Activated CD4-positive, alpha-beta T cell treated with anti-CD3 and anti-CD28 coated beads, Interleukin-2, Interleukin-6, amounts not matched to agents 100 ng/mL and 50 ng/mL, durations not matched to agents 16 hours and 8 hours (primary cell): Measurements from ENCODE around the gene FBF1.
A peak's percentile ranks its signal among the peaks of the same experiment; 100 is the strongest.

Experiments used
- DNase-seq: peaks from one replicate; pipeline ENCODE4 v3.0.0-alpha.2; 2020

The FBF1 gene

DNA sequence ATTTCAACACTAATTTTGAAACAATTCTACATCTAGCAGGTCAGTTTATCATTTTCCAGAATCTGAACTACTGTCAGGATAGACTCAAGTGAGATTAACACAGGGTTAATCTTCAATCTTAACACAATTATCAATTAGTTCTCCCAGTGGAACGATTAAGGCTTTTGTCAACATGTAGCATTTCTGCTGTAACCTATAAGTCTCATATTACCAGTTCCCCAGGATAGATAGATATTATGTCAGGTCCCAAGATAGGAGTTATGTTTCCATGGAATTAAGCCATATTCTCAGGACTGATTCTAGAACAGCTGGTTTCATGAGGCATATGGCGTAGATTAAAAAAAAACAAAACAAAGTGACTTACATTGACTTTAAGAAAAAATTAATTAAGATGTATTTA, 4.4 kb upstream of the FBF1 start:
- DNase-seq: no peak

DNA sequence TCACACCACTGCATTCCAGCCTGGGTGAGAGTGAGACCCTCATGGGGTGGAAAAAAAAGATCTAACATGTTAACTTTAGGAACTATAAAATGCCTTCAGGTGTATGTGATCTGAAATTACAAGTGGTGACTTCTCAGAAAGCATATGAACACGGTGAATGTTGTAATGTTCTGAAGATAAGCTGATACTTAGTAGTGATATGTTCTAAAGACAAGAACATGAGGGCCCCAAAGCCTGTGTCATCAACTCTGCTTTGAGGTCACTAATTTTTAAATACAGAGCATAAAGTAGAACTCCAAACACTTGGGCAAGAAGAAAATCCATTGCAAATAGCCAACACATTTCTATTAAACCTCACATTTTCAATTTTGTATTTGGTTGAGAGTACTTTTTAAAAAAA, 2.6 kb upstream of the FBF1 start:
- no peak for DNase-seq

- no peak for DNase-seq
These were observed 1.6 kb upstream of the FBF1 start for GRCh38 chr17:75942473-75942872.

GRCh38 chr17:75941442-75941819, 589 bp upstream of the FBF1 start:
- no peak for DNase-seq

DNA sequence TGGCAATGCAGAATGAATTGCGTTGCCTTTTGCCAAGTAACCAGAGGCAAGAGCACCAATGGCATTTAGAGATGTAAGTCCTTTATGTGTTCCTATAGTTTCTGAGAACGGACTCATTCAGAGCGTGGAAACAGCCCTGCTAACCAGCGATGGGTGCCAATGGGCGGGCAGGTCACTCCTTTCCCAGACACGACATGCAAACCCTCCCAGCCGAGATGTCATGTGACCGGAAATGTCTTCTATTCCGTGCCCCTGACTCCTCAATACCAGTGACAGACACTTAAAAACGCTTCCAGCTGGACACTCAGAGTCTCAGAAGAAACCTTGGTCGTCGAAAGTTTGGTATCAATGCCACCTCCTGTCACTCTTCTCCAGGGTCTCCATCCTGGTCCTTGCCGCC, 3.2 kb downstream of the FBF1 start:
- no peak for DNase-seq

- no peak for DNase-seq
These were observed 7.0 kb downstream of the FBF1 start for GRCh38 chr17:75933808-75934207.

- no peak for DNase-seq
These were observed 8.0 kb downstream of the FBF1 start for GRCh38 chr17:75932852-75933251.

DNA sequence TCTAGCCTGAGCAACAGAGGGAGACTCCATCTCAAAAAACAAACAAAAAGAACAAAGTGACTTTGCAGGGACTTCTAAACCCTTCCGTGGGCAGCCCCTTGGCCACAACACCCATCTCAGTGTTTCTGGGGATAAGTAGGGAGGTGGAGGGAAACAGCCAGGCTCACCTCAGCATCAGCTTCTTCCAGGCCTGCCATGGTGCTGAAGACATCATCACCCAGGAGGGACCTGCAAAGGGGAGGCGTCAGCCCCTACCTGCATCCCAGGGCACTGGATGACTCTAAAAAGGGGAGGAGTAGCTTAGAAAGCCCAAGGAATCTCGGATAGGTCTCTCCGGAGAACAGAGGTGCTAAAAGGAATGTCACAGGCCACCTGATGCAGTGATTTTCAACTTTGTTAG, 9.8 kb downstream of the FBF1 start:
- no peak for DNase-seq

GRCh38 chr17:75927286-75927922, 13.4 kb downstream of the FBF1 start:
- peak; percentile 16 for DNase-seq

DNA sequence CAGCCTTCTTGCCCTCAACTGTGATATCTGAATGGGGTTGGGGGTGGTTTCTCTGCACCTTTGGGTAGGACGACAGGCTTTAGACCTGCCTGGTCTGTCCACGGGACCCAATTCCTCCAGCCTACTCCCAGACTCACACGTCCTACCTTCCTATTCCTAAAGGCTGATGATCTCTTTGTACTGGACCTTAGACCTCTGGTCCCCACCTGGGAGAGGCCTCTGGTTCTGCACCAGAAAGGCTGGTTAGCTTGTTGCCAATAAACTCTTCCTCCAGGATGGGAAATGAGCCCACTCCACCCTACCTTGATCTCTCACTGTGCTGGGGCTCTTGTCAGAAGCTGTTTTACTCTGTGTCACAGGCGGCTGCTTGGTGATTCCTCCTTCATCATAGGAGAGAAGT, 14.4 kb downstream of the FBF1 start:
- DNase-seq: no peak

- no peak for DNase-seq
These were observed 14.9 kb downstream of the FBF1 start for GRCh38 chr17:75925912-75926311.

DNA sequence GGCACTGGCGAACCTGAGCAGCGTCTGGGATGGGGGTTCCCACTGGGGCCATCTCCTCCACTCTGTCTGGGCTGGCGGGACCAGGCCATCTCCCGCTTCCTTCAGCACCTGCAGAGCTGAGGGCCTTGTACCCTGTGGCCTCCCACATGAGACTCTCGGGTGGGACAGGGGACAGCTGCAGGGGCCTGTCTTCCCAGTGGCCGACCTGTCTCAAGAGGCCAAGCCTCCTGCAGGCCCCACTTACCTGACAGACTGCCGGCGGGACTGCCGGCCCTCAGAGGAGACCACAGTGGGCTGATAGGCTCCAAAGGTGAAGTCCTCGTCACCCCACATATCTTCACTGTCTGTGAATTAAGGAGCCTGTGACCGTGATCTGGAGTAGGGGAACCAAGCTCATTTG, 15.7 kb downstream of the FBF1 start:
- DNase-seq: no peak

DNA sequence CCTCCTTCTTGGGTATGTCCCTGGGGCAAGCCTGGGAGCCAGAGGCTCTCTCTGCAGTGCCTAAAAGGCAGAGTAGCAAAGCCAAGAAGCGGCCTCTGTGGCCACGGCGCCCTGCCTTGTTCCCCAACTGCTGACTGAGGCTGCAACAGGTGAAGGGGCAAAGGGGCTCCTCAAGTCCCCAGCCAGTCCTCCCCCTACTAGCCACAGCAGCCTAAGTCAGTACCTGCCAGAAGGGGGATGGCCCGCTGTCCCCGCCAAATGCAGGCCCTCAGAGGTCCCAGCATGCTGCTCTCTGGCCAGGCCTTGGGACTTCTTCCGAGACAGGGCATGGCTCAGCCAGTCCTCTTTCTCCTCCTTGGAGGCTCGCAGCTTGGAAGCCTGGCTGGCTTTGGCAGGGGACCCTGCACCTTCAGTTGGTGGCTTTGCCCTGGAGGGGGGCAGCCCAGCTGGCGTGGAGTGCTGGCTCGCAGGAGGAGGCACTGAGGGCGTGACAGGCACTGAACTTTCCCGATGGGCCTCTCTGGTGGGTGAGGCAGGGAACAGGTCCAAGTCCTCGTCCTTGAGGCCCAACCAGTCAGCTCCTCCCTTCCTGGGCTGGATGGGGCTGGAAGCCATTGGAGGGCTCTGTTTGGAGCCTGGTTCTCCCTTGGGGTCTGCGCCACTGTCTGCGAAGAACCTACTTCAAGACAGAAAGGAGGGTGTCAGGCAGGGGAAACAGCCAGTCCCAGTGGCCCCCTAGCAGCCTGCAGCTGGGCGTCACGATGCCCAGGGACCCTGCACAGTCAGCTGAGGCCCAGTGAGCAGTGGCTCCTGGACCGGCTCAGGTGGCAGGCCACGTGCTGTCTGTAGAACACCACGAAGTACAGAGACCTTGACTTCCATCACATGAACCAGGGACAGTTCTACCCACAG, 17.6 kb downstream of the FBF1 start:
- no peak for DNase-seq

GRCh38 chr17:75922173-75922961, 18.5 kb downstream of the FBF1 start:
- no peak for DNase-seq

- no peak for DNase-seq
These were observed 19.2 kb downstream of the FBF1 start for GRCh38 chr17:75921596-75921995.

DNA sequence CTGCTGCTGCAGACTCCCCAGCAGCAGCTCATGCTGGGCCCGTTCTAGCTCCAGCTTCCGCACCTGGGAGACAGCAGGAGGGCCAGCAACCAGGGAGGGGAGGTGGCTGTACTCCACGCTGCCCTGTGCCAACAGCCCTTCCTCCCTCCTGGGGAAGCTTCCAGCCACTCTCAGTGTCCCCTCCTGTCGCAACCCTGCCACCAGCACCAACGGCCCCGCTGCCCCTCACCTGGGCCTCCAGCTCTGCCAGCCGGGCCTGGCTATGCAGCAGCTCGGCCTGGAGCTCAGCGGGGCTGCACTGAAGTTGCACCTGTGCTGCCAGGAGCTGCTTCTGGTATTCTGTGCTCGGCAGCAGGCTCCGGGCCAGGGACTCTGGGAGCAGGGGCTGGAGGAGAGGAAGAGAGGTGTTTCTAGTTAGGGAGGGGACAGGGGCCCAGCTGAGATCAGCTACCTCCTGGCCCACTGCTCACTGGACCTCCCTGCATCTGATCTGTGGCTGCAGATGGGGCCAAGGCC, 20.7 kb downstream of the FBF1 start:
- DNase-seq: no peak

GRCh38 chr17:75919611-75920010, 21.2 kb downstream of the FBF1 start:
- no peak for DNase-seq

DNA sequence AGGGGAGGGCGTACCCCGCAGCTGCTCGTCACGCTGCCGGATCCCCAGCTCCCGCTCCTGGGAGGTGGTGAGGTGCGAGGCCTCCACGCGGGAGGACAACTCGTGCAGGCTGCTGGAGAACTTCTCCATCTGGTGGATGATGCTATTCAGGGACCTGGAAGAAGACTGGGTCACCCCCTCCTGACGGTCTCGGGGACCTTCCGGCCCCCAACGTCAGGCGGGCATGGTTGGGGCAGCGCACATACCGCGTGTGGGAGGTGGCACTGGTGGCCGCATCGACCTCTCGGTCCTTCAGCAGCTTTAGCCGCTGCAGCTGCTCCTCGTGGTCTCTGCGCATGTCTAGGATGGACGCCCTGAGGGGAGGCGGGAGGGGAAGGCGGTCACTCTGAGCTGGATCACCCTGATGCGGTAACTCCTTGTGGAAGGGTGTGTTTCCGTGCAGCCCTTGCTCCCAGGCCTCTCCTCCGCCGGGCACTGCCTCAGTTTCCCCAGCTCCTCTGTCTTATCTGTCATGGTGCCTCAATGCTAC, 22.9 kb downstream of the FBF1 start:
- DNase-seq: no peak

GRCh38 chr17:75917141-75917916, 23.5 kb downstream of the FBF1 start:
- no peak for DNase-seq

DNA sequence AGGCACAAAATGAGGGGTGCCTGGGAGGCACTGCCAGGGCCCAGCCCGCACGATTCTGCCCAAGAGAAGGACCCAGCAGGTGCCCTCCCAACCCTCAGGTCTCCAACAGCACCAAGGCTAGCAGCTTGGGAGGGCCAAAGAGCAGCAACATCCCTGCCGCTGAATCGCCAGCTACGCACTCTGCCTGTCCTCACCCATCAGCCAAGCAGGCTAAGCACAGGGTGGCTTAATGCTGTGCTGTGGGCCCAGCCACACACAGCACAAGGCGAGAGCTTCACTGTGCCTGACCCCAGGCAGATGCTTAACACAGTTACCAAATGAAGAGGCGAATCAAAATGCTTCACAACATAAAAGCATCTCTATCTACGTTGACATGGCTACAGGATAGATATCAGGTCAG, 25.6 kb downstream of the FBF1 start:
- DNase-seq: no peak

DNA sequence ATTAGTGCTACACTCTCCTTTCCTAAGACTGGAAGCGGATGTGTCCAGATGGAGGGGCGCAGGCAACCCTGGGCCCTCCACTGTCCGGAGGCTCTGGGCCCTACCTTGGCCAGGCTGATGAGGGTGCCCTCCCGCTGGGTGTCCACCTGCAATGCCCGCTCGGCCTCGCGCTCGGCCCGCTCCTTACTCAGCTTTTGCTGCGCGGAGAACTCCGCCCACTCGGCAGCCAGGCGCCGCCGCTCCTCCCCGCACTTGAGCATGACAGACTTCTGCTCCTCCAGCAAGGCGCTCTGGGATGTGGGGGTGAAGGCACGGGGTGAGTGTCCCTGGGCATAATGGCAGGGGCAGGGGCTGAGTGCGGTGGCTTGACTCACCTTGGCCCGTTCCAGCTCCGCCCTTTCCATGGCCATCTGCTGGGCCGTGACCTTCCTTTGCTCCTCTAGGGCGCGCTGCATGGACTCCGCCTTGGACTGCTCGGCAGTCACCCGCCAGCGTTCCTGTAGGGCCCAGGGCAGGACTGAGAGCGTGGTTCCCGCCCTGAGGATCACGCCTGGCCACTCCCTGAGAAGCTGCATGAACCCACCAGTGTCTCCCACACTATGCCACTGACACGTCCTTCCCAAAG, 26.1 kb downstream of the FBF1 start:
- no peak for DNase-seq
